Esophagus squamous epithelium (tissue), 4 donors: ENCODE results near the gene DTWD2.

Experiments
- CTCF ChIP-seq, 6 experiments: fragments of 450-650 bp in 4 of 6; fragments of 200-600 bp in 2 of 6; sonication (generic) in 2 of 6; IDR thresholded peaks; one replicate each; pipeline ENCODE4 v1.5.1; 2016 to 2019; ENCODE audit warnings: antibody characterized with exemption in 6 of 6, mild to moderate bottlenecking in 4 of 6, moderate library complexity in 4 of 6
- POLR2A ChIP-seq, 4 donors: fragments of 450-650 bp; IDR thresholded peaks; one replicate each; pipeline ENCODE4 v1.6.1; 2017; ENCODE audit warnings: antibody characterized with exemption in 4 of 4, mild to moderate bottlenecking in 4 of 4, moderate library complexity in 3 of 4

GRCh38 chr5:118806571-118806970 is 181.8 kb downstream of the DTWD2 start:
- TF ChIP-seq CTCF (IDR thresholded peaks at IDR 0.05) (no peak), POLR2A (IDR thresholded peaks at IDR 0.05) (no peak)
